Measurements from ENCODE around the gene TMEM243. TPM values are rescaled to one million over a fixed set of nuclear protein-coding genes. Genes with fewer than 3 reads are reported as not detected.

TMEM243 gene
- total and polyA plus RNA-seq, 3 experiments from 2014 or later, result 62.9 to 73.3 (median 67.4) TPM

DNA sequence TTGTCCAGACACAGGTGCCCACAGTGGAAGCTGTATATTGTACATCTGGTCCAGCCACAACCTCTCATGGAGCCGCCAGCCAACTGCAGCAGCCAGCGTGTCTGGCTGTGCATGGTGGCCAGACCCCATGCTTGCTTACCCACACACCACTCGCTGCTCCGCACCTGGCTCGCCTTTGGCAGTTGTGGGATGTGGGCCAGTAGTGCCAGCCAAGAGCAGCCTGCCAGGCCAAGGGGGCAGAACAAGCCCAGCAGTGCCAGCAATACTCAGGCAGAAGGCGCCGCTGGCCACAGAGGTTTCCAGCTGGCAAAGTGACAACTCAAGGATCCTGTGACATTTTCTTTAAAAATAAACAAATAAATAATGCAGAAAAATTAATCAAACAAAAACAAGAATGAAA lies 11.7 kb upstream of the TMEM243 start:
- H3K4me1 Mint-ChIP-seq, result peaks cover 0 to 4% (median 0%) of the 10 kb centered on the region in 3 donors
- peaks cover 0 to 2% (median 0%) of the 10 kb centered on the region in 3 donors for H3K36me3 Mint-ChIP-seq
- ChIA-PET POLR2A (no interaction called here), CTCF (interaction anchor here (1.2 kb wide), 1 partner anchor 10 kb away, joined by 5 read pairs; no protein-coding TSS in a partner anchor)
- no peak overlapping the region for H3K27ac Mint-ChIP-seq
- H3K9me3 Mint-ChIP-seq, result no peaks in the 10 kb centered on the region
- no peak overlapping the region for H3K4me3 ChIP-seq (ENCODE audit: low read length)
- no peak overlapping the region for H3K27ac ChIP-seq (ENCODE audit: low read depth, low read length)
- no peak overlapping the region for H3K4me3 Mint-ChIP-seq
- no peaks in the 10 kb centered on the region for H3K27me3 ChIP-seq (ENCODE audit: insufficient read depth, low read length, poor library complexity, severe bottlenecking)
- H3K36me3 ChIP-seq (ENCODE audit: insufficient read depth, low read length), result no peaks in the 10 kb centered on the region
- DNase-seq, result no peak
- no peaks in the 10 kb centered on the region for H3K4me1 ChIP-seq (ENCODE audit: insufficient read depth, low read length)
- no peaks in the 10 kb centered on the region for H3K9me3 ChIP-seq (ENCODE audit: low read length)
- peaks cover 8 to 10% of the 10 kb centered on the region in 2 donors for H3K27me3 Mint-ChIP-seq

DNA sequence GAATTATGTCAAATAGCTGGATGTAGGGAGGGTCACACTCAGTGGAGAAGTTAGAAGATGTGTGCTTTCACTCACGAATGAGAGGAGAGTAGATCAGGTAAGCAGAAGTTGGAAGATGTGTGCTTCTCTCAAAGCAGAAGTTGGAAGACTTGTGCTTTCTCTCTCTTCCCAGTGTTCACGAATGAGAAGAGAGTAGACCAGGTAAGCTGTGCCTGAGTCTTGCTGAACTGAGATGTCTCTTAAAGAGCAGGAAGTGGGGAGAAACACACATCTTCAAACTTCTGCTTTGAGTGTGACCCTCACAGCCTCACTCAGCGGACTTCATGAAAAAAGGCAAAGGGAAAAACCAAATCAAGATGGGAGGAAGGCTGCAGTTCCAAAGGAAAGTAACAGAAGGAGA lies 7.0 kb upstream of the TMEM243 start:
- H3K4me3 ChIP-seq (ENCODE audit: low read length), result no peak overlapping the region
- peaks cover 0 to 2% (median 0%) of the 10 kb centered on the region in 3 donors for H3K36me3 Mint-ChIP-seq
- H3K4me1 ChIP-seq (ENCODE audit: insufficient read depth, low read length), result no peaks in the 10 kb centered on the region
- H3K27ac ChIP-seq (ENCODE audit: low read depth, low read length), result no peak overlapping the region
- no peaks in the 10 kb centered on the region for H3K36me3 ChIP-seq (ENCODE audit: insufficient read depth, low read length)
- H3K9me3 ChIP-seq (ENCODE audit: low read length), result no peaks in the 10 kb centered on the region
- H3K4me1 Mint-ChIP-seq, result peaks cover 0 to 4% (median 0%) of the 10 kb centered on the region in 3 donors
- H3K4me3 Mint-ChIP-seq, result no peak overlapping the region
- POLR2A ChIA-PET, result no interaction called here
- H3K27me3 ChIP-seq (ENCODE audit: insufficient read depth, low read length, poor library complexity, severe bottlenecking), result no peaks in the 10 kb centered on the region
- no peak overlapping the region for H3K27ac Mint-ChIP-seq
- CTCF ChIA-PET, result no interaction called here
- H3K27me3 Mint-ChIP-seq, result peaks cover 5 to 8% of the 10 kb centered on the region in 2 donors
- DNase-seq, result no peak
- no peaks in the 10 kb centered on the region for H3K9me3 Mint-ChIP-seq

DNA sequence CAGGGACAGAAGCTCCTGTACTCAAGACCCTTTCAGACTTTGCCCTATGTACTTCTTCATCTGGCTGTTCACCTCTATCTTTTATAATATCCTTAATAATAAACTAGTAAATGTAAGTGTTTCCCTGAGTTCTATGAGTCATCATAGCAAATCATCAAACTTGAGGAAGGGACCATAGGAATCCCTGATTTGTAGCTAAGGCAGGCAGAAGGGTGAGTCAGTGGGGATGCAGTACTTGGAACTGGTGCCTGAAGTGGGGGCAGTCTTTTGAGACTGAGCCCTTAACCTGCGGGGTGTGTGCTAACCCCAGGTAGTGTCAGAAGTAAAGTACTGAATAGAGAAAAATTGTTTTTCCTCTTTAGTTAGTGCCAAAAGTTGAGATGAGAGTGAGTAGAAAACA lies 6.2 kb upstream of the TMEM243 start:
- Mint-ChIP-seq H3K4me1 (peaks cover 4 to 8% (median 6%) of the 10 kb centered on the region in 3 donors), H3K27me3 (peaks cover 5 to 8% of the 10 kb centered on the region in 2 donors), H3K9me3 (no peaks in the 10 kb centered on the region), H3K27ac (no peak overlapping the region), H3K36me3 (peaks cover 0 to 2% (median 0%) of the 10 kb centered on the region in 3 donors), H3K4me3 (no peak overlapping the region)
- H3K36me3 ChIP-seq (ENCODE audit: insufficient read depth, low read length), result no peaks in the 10 kb centered on the region
- no peaks in the 10 kb centered on the region for H3K9me3 ChIP-seq (ENCODE audit: low read length)
- no peak overlapping the region for H3K27ac ChIP-seq (ENCODE audit: low read depth, low read length)
- no peaks in the 10 kb centered on the region for H3K27me3 ChIP-seq (ENCODE audit: insufficient read depth, low read length, poor library complexity, severe bottlenecking)
- CTCF ChIA-PET, result no interaction called here
- peaks cover 4% of the 10 kb centered on the region for H3K4me1 ChIP-seq (ENCODE audit: insufficient read depth, low read length)
- H3K4me3 ChIP-seq (ENCODE audit: low read length), result no peak overlapping the region
- no peak for DNase-seq
- POLR2A ChIA-PET, result no interaction called here

GRCh38 chr7:87223666-87224065 lies 4.1 kb upstream of the TMEM243 start:
- H3K4me3 Mint-ChIP-seq, result no peak overlapping the region
- peaks cover 0 to 15% (median 2%) of the 10 kb centered on the region in 3 donors for H3K36me3 Mint-ChIP-seq
- peaks cover 7 to 8% of the 10 kb centered on the region in 2 donors for H3K27me3 Mint-ChIP-seq

DNA sequence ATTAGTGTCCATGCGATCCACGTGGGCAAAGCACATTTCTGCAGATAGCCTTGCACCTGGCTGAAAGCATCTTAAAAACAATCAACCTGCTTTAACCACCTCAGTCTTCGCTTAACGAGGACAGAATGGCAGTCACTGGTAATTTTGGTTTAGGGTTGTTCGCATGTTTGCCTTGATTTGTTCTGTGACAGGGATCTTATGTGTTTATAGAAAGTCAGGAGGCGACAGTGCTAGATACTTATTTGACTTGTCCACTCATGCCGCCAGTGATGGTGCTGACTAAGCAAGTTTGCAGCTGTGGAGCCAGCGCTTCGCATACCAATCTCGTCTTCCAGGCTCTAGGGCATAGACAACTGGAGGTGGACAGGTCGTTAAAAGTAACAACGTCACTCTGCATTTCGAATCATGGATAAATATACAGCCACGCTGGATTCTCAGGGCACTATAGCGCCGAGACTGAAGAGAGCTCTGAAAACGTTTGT lies 1.2 kb upstream of the TMEM243 start:
- peaks cover 28% of the 10 kb centered on the region for H3K4me1 ChIP-seq (ENCODE audit: insufficient read depth, low read length)
- Mint-ChIP-seq H3K27me3 (peaks cover 2 to 3% of the 10 kb centered on the region in 2 donors), H3K36me3 (peaks cover 0 to 23% (median 0%) of the 10 kb centered on the region in 3 donors), H3K4me3 (peak overlapping the region; percentile 84 to 99 (median 98)), H3K9me3 (no peaks in the 10 kb centered on the region), H3K4me1 (peaks cover 32 to 39% (median 38%) of the 10 kb centered on the region in 3 donors), H3K27ac (peak overlapping the region; percentile 67 to 97 (median 83))
- H3K9me3 ChIP-seq (ENCODE audit: low read length), result no peaks in the 10 kb centered on the region
- CTCF ChIA-PET, result interaction anchor here (1.1 to 2.5 kb wide), 8 partner anchors 9 to 162 kb away, joined by 3 to 19 read pairs (median 6); partner anchors contain the start of genes DMTF1 and ELAPOR2
- POLR2A ChIA-PET, result interaction anchor here (0.9 to 3.2 kb wide), 4 partner anchors 48 to 125 kb away, joined by 3 to 69 read pairs (median 9); partner anchors contain the start of genes CROT and DMTF1
- H3K27me3 ChIP-seq (ENCODE audit: insufficient read depth, low read length, poor library complexity, severe bottlenecking), result no peaks in the 10 kb centered on the region
- no peak for DNase-seq
- H3K27ac ChIP-seq (ENCODE audit: low read depth, low read length), result peak overlapping the region; percentile 91
- H3K36me3 ChIP-seq (ENCODE audit: insufficient read depth, low read length), result no peaks in the 10 kb centered on the region
- H3K4me3 ChIP-seq (ENCODE audit: low read length), result peak overlapping the region; percentile 87

More at GRCh38 chr7:87223666-87224065, 4.1 kb upstream of the TMEM243 start:
- H3K4me1 Mint-ChIP-seq, result peaks cover 9 to 15% (median 10%) of the 10 kb centered on the region in 3 donors
- H3K9me3 Mint-ChIP-seq, result no peaks in the 10 kb centered on the region
- Histone ChIP-seq H3K4me1 (ENCODE audit: insufficient read depth, low read length) (peaks cover 6% of the 10 kb centered on the region), H3K9me3 (ENCODE audit: low read length) (no peaks in the 10 kb centered on the region), H3K27me3 (ENCODE audit: insufficient read depth, low read length, poor library complexity, severe bottlenecking) (no peaks in the 10 kb centered on the region), H3K4me3 (ENCODE audit: low read length) (no peak overlapping the region), H3K36me3 (ENCODE audit: insufficient read depth, low read length) (no peaks in the 10 kb centered on the region), H3K27ac (ENCODE audit: low read depth, low read length) (no peak overlapping the region)
- no peak for DNase-seq
- POLR2A ChIA-PET, result no interaction called here
- H3K27ac Mint-ChIP-seq, result no peak overlapping the region
- CTCF ChIA-PET, result interaction anchor here (1.0 kb wide), 1 partner anchor 13 kb away, joined by 4 read pairs; no protein-coding TSS in a partner anchor

- H3K4me3 Mint-ChIP-seq, result peak overlapping the region; percentile 97 to 99 (median 98)
- ChIA-PET POLR2A (interaction anchor here (0.8 to 3.2 kb wide), 9 partner anchors 9 to 125 kb away, joined by 3 to 69 read pairs (median 4); partner anchors contain the start of genes CROT and DMTF1), CTCF (interaction anchor here (0.8 to 2.5 kb wide), 13 partner anchors 8 to 162 kb away, joined by 3 to 19 read pairs (median 5); partner anchors contain the start of genes DMTF1 and ELAPOR2)
- no peaks in the 10 kb centered on the region for H3K36me3 ChIP-seq (ENCODE audit: insufficient read depth, low read length)
- no peaks in the 10 kb centered on the region for H3K9me3 Mint-ChIP-seq
- no peaks in the 10 kb centered on the region for H3K27me3 ChIP-seq (ENCODE audit: insufficient read depth, low read length, poor library complexity, severe bottlenecking)
- peak overlapping the region; percentile 87 for H3K4me3 ChIP-seq (ENCODE audit: low read length)
- peaks cover 0 to 27% (median 0%) of the 10 kb centered on the region in 3 donors for H3K36me3 Mint-ChIP-seq
- no peaks in the 10 kb centered on the region for H3K9me3 ChIP-seq (ENCODE audit: low read length)
- peak; percentile 72 to 88 (median 80) for DNase-seq
- peak overlapping the region; percentile 97 to 99 (median 98) for H3K27ac Mint-ChIP-seq
- H3K4me1 Mint-ChIP-seq, result peaks cover 35 to 44% (median 43%) of the 10 kb centered on the region in 3 donors
- peaks cover 33% of the 10 kb centered on the region for H3K4me1 ChIP-seq (ENCODE audit: insufficient read depth, low read length)
- peaks cover 0 to 3% of the 10 kb centered on the region in 2 donors for H3K27me3 Mint-ChIP-seq
- H3K27ac ChIP-seq (ENCODE audit: low read depth, low read length), result peak overlapping the region; percentile 91
Observed at GRCh38 chr7:87220026-87220733, 648 bp upstream of the TMEM243 start.

DNA sequence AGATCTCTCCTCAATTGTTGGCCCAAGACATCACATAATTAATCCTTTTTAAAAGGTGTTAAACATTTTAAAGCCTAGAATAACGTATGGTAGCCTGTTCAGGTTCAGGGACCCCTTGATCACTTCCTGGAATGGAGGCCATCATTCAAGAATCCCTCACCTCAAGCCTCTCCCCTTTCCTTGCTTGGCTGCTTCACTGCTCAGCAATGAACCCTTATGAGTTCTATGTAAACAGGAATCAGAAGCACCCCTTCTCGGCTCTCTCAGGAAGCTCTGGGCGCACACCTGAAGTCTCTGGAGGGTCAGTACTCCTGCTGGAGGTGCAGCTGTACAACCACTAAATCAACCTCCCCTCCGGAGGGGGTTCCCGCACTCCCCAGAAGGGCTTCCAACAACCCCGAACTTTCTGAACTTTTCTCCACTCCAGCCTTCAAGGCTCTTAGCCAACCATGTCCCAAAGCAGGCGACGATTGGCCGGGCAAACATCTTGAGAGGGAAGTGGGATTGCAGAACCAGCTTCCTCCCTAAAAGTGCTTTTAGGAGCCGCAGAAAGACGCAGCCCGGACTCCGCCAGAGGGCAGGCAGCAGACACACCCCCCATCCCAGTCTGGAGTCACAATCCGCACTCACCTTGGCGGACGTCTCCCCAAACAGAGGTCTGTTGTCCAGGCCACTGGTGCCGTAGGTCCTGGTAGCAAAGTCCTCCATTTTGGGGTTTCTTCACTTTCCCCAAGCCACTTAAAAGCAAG lies 562 bp downstream of the TMEM243 start:
- H3K36me3 Mint-ChIP-seq, result peaks cover 0 to 32% (median 2%) of the 10 kb centered on the region in 3 donors
- peak overlapping the region; percentile 97 to 99 (median 98) for H3K27ac Mint-ChIP-seq
- Histone ChIP-seq H3K27ac (ENCODE audit: low read depth, low read length) (peak overlapping the region; percentile 91), H3K4me1 (ENCODE audit: insufficient read depth, low read length) (peaks cover 45% of the 10 kb centered on the region), H3K27me3 (ENCODE audit: insufficient read depth, low read length, poor library complexity, severe bottlenecking) (no peaks in the 10 kb centered on the region), H3K9me3 (ENCODE audit: low read length) (no peaks in the 10 kb centered on the region), H3K36me3 (ENCODE audit: insufficient read depth, low read length) (no peaks in the 10 kb centered on the region), H3K4me3 (ENCODE audit: low read length) (peak overlapping the region; percentile 87)
- H3K4me3 Mint-ChIP-seq, result peak overlapping the region; percentile 97 to 99 (median 98)
- H3K27me3 Mint-ChIP-seq, result peaks cover 0 to 3% of the 10 kb centered on the region in 2 donors
- ChIA-PET CTCF (interaction anchor here (0.7 to 2.5 kb wide), 10 partner anchors 10 to 160 kb away, joined by 3 to 19 read pairs (median 5); partner anchors contain the start of genes DMTF1 and ELAPOR2), POLR2A (interaction anchor here (0.6 to 3.2 kb wide), 15 partner anchors 8 to 157 kb away, joined by 3 to 69 read pairs (median 3); partner anchors contain the start of gene DMTF1)
- H3K4me1 Mint-ChIP-seq, result peaks cover 45 to 54% (median 53%) of the 10 kb centered on the region in 3 donors
- DNase-seq, result peak; percentile 10 to 60 (median 40)
- H3K9me3 Mint-ChIP-seq, result no peaks in the 10 kb centered on the region
